Mucosa of gallbladder (tissue), 1 donor: Measurements from ENCODE around the gene TFDP1. TPM values are rescaled to one million over a fixed set of nuclear protein-coding genes. Genes with fewer than 3 reads are reported as not detected.
"Not testable (repeated sequence)": the region's sequence is repeated elsewhere in the genome, so short reads cannot be mapped to it uniquely, and the experiment has no call there.

Experiments used
- DNase-seq: peaks from one replicate; pipeline ENCODE4 v3.0.0-alpha.2; 2020; ENCODE audit warnings: low spot score
- total RNA-seq: library from RNA; stranded (reverse); gene quantifications from one replicate; pipeline ENCODE4 v1.2.1, GENCODE V29; 2021
- donor health status: DM: no; HTN: no; CAD: no.

The TFDP1 gene
- total RNA-seq, 1 donor from 2014 or later, result 53.4 TPM

DNA sequence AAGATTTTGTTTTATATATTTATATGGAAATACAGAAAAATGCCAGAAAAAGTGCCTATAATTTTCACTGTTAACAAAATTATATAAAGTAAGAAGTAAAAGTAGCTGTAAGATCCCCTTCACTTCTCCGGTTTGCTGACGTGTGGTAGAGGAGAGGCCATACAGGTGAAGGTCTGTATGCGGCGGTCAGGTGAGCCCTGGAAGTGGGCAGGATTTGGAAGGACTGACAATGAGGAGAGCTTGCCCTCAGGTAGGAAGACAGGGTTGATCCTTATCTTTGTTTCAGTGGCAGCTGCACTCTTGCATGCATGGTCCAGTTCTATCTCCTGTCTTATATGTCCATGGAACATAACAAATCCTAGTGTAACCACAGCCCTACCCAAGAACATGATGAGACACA lies 16.9 kb upstream of the TFDP1 start:
- DNase-seq, result no peak

GRCh38 chr13:113573065-113573464 lies 11.5 kb upstream of the TFDP1 start:
- DNase-seq, result no peak

GRCh38 chr13:113576597-113576996 lies 8.0 kb upstream of the TFDP1 start:
- no peak for DNase-seq

DNA sequence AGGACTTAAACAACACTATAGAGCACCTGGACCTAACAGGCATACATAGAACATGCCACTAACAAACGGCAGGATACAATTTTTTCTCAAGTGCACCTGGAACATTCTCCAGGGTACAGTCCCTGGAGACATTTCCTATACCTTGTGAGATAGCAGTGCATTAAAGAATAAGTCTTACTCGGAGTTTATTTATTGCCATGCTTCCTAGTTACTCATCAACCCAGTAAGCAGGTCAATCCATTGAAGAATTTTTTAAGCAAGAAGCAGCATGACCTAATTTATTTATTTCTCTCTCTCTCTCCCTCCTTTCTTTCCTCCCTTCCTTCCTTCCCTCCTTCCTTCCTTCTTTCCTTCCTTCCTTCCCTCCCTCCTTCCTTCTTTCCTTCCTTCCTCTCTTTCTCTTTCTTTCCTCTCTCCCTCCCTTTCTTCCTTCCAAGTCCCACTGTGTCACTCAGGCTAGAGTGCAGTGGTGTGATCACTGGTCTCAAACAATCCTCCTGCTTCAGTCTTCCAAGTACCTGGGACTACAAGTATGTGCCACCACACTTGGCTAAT lies 6.6 kb upstream of the TFDP1 start:
- no peak for DNase-seq

DNA sequence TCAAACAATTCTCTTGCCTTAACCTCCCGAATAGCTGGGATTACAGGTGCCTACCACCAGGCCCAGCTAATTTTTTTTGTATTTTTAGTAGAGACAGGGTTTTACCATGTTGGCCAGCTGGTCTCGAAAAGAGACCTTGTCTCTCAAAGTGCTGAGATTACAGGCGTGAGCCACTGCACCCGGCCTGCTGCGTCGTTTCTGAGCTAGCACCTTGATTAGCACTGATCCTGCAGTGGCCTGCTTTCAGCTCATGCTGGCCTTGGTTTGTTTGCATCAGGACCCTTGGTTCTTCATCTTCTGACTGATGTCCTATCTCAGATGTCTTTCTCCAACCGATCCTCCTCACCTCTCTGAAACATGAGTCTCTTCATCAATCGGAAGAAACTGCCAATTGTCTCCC lies 4.9 kb upstream of the TFDP1 start:
- DNase-seq, result no peak

GRCh38 chr13:113581871-113582270 lies 2.7 kb upstream of the TFDP1 start:
- no peak for DNase-seq

GRCh38 chr13:113582841-113583631 lies 1.5 kb upstream of the TFDP1 start:
- DNase-seq, result no peak

DNA sequence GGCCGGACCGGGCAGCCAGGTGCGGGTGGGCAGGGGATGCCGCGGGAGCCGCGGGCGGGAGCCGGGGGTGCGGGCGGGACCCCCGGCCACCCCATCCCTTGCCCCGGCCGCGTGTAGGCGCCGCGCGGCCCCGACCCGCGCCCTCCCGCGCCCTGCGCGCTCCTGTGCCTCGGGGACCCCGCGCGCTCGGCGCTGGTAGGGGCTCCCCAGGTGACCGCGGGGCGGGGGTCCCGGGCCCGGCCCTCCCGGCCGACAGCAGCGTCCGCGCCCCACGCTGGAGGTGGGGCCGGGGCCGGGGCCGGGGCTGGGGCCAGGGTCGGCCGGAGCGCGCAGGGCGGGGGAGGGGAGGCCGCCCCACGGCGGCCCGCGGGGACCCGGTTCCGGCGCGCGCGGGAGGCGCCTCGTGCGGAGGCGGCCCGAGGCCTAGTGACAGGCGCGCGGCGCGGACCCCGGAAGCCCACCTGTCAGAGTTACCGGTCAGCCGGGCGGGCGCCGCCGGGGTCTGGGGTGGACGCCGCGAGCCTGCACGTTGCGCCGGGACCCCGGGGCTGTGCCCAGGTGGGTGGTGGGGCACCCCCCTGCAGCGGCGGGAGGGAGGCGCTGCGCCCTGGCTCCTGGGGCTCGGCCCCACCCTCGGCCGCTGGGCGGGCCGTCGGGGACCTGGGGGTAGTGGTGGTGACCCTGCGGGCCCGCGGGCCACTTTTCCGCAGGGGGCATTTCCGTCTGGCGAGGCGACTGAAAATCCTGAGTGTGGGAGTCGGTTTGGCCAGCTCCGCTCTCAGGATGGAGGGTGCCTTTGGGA lies 518 bp downstream of the TFDP1 start:
- DNase-seq, result no peak

DNA sequence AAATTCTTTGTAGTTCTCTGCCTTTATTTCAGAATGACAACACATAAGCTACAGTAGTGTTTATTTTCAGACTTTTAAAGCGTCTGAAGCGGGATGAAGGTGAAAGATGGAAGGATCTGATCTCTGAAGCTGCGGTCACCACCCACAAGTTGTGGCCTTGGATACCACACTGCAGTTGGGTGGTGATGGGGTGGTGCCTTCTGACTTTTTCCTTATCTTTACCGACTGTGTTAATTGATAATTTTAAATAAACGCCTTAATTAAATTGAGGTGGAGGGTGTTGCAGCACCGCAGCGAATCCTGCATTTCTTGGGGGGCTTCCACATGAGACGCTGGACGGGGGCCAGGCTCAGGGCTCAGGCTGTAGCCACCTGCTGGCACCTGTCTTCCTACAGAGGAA lies 1.3 kb downstream of the TFDP1 start:
- DNase-seq, result no peak

DNA sequence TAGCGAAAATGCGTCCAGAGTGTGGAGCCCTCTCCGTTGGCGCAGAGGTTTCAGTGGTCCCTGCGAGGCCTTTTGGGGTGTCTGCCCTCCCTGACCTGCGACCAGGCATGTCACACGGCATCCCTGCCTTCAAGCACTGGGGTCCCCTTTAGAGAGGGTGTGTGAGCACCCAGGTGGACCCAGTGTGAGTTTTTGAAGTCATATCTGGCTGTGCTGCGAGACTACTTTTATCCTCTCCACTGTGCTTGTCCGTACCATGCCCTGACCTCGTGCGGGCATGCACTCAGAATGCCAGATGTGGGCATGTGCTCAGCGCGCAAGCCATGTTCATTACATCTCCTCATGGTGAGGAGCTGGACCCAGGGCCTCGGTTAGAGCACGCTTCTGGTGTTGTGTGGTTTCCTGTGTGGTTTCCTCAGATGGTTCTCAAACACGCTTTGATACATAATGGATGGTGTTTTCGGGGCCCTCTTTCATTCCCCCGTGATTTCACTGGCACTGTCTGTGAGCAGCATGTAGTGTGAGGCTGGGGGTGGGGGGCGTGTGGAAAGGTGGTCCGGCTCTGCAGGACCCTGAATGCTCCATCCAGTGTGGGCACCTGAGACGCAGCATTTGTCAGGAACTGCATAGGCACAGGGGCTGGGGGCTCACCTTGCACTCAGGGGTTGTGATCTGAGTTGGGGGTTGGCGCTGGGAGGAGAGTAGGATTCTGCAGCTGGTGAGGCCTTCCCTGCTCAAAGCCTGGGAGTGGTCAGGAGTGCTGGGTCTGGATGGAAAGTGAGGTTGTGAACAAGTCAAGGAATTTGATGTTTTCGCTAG lies 2.3 kb downstream of the TFDP1 start:
- no peak for DNase-seq

DNA sequence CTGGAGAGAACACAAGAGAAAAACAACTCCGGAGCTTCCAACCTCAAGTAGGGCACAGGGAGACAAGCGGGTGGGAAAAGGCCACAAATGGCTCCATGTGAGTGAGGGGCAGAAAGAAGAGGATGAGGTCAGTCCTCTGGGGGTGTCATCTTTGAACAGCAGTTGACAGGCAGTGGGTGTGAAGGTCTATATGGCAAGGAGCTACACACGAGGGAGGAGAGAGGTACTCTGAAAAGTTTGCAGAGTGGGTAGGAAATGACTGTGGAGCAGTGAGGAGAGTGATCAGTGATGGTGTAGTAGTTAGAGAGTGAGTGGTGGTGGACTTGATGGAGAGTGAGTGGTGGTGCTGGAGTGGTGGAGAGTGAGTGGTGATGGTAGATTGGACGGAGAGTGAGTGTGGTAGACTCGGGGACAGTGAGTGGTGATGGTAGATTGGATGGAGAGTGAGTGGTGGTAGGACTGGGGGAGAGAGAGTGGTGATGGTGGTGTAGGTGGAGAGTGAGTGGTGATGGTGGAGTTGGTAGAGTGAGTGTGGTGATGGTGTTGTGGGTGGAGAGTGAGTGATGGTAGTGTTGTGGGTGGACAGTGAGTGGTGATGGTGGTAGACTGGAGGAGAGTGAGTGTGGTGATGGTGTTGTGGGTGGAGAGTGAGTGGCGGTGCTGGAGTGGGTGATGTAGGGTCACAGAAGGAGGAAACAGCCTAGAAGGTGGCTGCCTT lies 4.0 kb downstream of the TFDP1 start:
- no peak for DNase-seq

GRCh38 chr13:113589251-113589960 lies 4.9 kb downstream of the TFDP1 start:
- DNase-seq, result no peak

- no peak for DNase-seq
Observed at GRCh38 chr13:113589961-113590339, 5.4 kb downstream of the TFDP1 start.

DNA sequence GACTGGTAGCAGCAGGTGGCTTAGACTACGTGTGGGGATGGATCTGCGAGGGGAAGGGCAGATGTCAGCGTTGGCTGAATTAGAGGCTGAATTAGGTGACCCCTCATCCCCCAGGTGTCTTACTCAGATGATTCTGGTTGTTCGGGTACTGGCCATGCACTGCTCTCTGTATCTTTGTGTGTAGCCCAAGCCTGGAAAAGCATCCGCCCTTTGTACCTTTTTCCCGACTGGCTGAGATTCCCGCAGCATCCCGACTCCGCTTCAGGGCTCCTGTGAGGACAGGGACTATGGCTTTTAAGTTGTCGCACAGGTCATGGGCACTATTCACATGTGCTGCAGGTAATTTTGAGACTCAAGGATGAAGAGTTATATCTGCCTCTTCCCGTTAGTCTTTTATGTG lies 7.2 kb downstream of the TFDP1 start:
- DNase-seq, result no peak

- no peak for DNase-seq
Observed at GRCh38 chr13:113592571-113592970, 8.0 kb downstream of the TFDP1 start.

GRCh38 chr13:113594066-113594821 lies 9.7 kb downstream of the TFDP1 start:
- not testable (repeated sequence) for DNase-seq

- no peak for DNase-seq
Observed at GRCh38 chr13:113595131-113595530, 10.6 kb downstream of the TFDP1 start.

DNA sequence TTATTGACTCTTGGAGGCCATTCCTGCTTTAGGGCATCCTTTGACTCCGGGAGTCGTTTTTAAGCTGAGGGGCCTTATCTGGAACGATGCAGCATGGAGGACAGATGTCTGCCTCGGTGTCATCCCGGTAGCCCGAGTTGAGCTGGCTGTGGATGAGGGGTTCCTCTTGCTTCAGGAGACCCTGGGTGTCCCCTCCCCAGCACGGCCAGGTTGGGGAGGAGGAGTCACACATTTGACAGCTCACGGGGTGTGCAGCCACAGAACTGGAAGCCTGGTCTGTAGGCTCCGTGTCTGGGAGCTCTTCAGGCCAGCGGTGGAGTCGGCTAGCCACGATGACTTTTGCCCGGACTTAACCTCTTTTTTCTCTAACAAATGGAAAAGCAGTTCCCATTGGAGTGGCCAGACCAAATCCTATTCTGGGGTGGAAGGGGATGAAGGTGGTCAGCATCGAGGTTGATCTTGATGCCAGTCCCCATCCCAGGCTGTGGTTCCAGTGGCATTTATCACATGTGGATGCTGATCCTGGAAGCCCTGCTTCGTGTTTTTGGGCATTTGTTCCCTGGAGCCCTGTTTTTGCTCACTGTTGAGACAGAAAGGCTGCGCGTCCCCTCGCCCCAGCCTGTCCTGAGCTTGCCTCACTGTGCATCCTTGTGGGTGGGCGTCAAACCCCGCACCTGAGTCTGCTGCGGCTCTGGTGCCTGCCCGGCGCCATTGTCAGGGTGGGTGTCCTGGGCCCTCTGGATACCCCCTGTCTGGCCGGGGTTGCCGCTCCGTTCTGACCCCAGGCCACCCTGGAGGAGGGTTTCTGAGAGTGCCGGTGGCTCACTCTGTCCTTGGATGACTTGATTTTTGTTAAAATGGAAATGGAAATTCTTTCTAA lies 12.0 kb downstream of the TFDP1 start:
- DNase-seq, result no peak
